ENCODE data around the gene CLPTM1.

DNA sequence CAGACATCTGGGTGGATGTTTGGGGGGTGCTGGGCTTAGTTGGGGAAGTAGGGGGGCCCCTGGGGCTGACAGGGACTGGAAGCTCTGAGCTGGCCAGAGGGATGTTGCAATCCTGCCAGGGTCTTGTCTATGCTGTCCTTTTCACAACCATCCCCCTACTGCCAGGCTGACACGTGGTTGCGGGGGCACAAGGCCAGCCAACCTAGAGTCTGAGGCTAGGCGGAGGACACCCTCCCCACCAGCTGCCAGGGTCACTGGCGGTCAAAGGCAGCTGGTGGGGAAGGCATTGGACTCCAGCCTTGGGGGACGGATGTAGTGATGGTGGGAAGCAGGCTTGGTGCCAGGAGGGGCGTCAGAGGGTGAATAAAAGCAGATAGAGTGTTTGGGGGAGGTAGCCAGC lies 42.3 kb upstream of the CLPTM1 start:
- no peak for TF ChIP-seq EZH2 (IDR thresholded peaks at IDR 0.05; ENCODE audit: borderline replicate concordance, insufficient read depth, low read depth, low read length, poor library complexity, severe bottlenecking)
- TF ChIP-seq, protein P1, sequence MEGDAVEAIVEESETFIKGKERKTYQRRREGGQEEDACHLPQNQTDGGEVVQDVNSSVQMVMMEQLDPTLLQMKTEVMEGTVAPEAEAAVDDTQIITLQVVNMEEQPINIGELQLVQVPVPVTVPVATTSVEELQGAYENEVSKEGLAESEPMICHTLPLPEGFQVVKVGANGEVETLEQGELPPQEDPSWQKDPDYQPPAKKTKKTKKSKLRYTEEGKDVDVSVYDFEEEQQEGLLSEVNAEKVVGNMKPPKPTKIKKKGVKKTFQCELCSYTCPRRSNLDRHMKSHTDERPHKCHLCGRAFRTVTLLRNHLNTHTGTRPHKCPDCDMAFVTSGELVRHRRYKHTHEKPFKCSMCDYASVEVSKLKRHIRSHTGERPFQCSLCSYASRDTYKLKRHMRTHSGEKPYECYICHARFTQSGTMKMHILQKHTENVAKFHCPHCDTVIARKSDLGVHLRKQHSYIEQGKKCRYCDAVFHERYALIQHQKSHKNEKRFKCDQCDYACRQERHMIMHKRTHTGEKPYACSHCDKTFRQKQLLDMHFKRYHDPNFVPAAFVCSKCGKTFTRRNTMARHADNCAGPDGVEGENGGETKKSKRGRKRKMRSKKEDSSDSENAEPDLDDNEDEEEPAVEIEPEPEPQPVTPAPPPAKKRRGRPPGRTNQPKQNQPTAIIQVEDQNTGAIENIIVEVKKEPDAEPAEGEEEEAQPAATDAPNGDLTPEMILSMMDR (IDR thresholded peaks at IDR 0.05): no peak
